HL-60/S4 treated with phorbol 12-myristate 13-acetate at 8.2 ng/mL for 4 days and 3 days (cell line): ENCODE results near the gene SH3BP5.

ENCODE experiments used
- in situ Hi-C: fragments of 300-500 bp; cut with MboI; formaldehyde crosslinking; loops from 2 replicates; pipeline ENCODE4 v1.15.0; 2022; ENCODE audit warnings: low sequenced_read_pairs

The SH3BP5 gene

DNA sequence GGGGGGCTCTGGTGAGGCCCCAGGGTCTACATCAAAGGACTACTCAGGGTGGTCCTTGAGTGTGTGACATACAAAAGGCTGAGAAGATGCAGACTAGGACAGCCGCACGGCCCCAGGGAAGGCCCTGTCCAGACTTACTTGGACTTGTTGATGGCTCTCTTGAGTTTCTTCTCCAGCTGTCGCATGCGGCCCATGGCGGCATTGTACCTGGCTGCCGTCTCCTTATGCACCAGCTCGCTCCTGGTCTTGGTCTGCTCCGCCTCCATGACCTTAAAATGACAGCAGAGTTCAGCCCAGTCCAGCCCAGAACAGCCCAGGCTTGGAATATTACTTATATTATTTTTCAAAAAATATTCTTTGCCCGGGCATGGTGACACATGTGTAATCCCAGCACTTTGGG lies 70.4 kb downstream of the SH3BP5 start:
- in situ Hi-C loops: loop anchor here (10.0 to 25.0 kb wide), 2 partner anchors 123 to 300 kb away; no protein-coding TSS in a partner anchor

DNA sequence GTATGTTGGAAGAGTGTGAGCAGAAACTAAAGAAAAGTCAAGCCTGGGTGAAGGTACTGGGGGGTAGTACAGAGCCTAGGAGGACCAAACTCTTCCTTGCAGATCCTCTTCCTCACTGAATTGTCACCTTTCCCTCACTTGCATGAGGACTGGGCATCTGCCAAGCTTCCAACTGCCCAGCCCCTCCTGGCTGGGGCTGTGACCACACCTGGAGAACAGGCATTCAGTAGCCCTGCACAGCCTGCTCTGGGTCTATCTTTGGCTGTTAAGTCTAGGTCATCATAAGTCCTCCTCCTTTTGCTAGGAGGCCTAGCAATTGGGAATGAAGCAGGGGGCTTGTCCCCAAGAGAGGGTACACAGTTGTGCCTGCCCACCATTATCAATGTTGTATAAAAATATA lies 71.1 kb downstream of the SH3BP5 start:
- in situ Hi-C loops: loop anchor here (10.0 to 25.0 kb wide), 2 partner anchors 124 to 301 kb away; no protein-coding TSS in a partner anchor

DNA sequence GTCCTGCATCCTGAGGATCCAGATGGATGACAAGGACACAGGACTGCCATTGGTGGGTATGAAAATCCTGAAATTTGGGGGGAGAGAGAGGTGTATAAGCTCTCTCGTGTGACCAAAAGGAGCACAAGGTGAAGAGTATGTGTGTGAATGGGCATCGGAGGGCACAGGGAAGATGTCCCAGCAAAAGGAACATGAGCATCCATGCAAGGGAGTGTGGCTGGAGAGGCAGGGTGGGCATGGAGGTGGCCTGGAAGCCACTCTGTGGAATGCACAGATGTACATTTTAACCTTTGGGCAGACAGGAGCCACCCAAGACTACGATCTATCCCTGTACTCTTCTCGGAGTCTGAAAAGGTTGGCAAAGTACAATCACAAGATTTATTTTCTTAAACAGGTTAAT lies 71.9 kb downstream of the SH3BP5 start:
- in situ Hi-C loops: loop anchor here (10.0 to 25.0 kb wide), 2 partner anchors 124 to 302 kb away; no protein-coding TSS in a partner anchor

DNA sequence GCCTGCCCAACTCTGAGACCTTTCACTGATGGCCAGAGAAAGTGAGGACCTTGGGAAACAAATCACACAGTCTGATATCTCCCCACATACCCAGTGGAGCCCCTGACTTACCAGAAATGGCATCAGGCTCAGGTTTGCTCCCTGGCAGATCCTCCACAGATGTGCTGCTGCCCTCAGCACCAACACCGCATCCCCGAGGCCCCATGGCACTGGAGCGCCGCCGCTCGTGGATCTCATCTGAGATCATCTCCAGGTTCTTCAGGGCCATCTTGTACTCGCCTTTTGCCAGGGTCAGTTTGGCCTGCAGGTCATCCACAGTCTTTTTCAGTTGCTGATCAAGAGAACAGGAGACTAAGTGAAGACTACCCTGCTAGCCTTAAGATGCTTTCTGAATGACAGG lies 73.7 kb downstream of the SH3BP5 start:
- in situ Hi-C loops: loop anchor here (25.0 kb wide), 1 partner anchor 304 kb away; no protein-coding TSS in a partner anchor

DNA sequence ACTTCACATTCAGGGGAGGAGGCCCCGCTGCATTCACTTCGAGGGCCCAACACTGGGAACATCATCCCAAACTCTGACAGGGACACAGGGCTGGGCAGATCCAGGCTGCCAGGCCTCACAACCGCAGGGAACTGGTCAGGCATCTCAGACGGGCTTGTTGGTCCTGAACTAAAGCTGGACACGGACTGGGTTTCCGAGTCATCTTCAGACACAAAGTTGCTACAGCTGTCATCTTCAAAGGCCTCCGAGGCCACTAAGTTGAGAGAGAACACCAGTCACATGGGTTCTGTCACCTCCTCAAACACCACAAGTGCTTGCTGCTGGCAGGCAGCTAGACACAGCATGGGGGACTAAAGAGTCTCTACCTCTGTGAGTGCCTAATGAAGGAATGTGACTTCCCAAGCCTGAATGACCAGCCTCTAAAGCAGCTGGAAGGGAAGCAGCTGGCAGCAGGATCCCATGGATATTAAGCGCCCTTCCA lies 75.5 kb downstream of the SH3BP5 start:
- in situ Hi-C loops: loop anchor here (25.0 kb wide), 1 partner anchor 305 kb away; no protein-coding TSS in a partner anchor

DNA sequence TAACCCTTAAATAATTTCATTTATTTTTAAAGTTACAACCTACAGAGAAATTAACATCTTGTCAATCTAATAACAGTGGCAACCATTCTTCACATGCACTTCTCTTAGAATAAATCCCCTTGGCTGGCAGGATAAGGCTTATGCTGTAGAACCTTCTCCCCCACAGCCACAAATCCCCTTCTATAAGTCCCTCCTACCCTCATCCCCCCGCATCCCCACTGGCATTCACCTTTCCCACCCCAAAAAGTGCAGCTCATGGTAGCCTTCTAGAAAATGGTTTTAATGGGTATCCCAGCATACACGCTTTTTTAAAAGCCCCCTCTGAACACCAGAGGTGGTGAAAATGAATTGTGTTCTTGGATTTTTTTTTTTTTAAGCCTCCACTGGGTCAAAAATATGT lies 77.2 kb downstream of the SH3BP5 start:
- in situ Hi-C loops: loop anchor here (25.0 kb wide), 1 partner anchor 307 kb away; no protein-coding TSS in a partner anchor

DNA sequence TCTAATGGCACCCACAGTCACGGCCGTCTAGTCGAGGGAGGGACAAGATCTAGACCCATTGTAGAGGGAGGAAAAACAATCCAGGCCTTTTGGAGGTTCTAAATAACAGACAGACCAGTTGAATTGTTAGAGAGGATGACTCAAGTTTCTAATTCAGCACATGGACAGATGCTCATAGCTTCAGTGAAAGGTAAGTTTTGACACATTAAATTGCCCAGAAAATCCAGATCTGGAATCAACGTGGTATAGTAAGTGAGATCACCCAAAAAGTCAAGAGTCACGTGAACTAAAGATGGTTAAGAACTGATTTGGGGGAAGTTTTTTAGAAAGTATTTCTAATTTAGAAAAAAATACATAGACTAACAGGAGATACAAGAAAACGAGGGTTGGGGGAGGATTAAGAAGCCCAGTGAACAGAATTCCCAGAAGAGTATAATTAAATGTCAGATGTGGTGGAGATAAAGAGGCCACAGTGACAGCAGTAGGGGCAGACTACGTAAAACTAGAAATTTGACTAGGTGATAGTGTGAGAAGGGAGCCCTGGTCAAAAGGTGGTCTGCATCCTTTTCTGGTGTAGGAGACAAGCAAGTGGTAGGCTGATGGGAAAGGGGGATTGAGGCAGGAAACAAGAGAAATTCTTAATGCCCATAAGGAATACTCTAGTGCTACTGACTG lies 79.2 kb downstream of the SH3BP5 start:
- in situ Hi-C loops: loop anchor here (25.0 kb wide), 1 partner anchor 309 kb away; no protein-coding TSS in a partner anchor

DNA sequence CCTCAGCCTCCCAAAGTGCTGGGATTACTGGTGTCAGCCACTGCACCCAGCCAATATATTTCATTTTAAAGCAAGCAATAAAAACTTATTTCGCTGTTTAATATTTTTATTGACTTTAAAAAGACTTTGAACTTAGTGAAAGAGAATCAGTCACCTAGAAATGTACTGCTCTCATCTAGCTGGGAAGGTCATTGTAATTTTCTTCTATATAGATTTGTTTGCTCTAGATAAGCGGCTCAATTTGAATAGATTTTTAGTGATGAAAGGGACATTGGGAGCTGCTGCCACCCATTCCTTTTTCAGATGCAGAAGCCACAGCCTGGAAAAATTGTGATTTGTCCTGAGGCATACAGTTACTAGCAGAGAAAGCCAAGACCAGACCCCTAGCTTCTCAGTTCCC lies 86.2 kb downstream of the SH3BP5 start:
- in situ Hi-C loops: no loop called here

DNA sequence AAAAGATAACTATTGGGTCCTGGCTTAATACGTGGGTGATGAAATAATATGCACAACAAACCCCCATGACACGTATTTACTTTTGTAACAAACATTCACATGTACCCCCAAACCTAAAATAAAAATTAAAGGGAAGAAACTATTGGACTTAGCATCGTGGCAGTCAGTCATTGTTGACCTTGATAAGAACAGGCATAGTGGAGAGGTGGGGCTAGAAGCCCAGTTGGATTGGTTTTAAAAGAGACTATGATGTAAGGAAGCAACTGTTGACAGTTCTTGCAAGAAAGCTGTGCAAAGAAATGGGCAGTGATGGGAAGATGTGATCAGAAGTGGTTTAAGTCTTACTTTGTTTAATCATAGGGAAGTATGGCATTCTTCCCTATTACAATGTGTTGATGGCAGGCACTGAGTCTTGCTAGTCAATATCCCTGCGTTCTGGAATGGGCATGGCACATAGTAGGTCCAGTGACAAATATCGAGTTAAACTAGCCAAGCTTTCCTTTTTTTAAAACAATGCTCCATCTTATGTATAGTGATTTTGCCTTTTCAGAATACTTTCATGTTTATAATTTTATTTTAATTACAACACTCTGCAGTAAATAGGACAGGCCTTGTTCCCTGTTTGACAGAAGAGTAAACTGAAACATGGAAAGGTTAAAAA lies 88.4 kb downstream of the SH3BP5 start:
- in situ Hi-C loops: no loop called here

DNA sequence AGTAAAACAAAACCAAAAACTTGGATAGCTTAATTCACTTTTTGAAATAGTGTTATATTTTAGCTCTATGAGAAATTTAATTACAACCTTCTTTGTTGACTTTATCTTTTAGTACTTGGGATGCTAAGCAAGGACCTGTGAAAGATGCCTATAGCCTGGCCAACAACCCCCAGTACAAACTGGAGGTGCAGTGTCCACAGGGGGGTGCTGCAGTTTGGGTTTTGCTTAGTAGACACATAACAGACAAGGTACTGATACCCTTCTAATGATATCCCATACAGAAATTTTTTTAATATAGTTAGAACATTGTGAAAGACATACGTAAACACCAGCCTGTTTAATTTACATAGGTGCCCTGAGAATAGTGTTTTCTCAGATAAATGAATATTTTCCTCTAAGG lies 91.0 kb downstream of the SH3BP5 start:
- in situ Hi-C loops: no loop called here

DNA sequence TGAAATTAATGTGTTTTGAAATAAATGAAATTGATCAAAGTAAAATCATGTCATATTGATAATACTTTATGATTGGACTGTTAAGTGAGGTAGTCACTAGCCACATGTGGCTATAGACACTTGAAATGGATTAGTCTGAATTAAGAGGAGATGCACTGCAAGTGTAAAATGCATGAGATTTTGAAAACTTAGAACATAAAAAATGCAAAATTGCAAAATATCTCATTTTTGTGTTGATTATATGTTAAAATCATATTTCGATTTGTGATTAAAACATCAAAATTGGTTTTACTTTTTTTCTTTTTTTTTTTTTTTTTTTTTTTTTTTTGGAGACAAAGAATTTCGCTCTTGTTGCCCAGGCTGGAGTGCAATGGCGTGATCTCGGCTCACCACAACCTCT lies 103.1 kb downstream of the SH3BP5 start:
- in situ Hi-C loops: no loop called here

DNA sequence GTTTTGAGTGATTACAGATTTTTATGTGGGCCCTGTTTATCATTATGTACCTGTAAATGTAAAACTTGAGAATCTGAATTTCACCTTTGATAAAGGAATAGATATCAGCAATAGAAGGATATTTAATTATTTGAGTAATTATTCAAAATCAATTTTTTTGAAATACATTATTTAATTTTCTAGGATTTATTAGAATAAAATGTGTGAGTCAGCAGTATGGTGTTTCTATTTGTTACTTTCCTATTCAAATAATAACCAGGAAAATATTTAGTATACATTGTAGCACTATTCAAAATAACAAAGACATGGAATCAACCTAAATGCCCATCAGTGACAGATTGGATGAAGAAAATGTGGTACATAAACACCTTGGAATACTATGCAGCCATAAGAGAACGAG lies 104.2 kb downstream of the SH3BP5 start:
- in situ Hi-C loops: no loop called here

DNA sequence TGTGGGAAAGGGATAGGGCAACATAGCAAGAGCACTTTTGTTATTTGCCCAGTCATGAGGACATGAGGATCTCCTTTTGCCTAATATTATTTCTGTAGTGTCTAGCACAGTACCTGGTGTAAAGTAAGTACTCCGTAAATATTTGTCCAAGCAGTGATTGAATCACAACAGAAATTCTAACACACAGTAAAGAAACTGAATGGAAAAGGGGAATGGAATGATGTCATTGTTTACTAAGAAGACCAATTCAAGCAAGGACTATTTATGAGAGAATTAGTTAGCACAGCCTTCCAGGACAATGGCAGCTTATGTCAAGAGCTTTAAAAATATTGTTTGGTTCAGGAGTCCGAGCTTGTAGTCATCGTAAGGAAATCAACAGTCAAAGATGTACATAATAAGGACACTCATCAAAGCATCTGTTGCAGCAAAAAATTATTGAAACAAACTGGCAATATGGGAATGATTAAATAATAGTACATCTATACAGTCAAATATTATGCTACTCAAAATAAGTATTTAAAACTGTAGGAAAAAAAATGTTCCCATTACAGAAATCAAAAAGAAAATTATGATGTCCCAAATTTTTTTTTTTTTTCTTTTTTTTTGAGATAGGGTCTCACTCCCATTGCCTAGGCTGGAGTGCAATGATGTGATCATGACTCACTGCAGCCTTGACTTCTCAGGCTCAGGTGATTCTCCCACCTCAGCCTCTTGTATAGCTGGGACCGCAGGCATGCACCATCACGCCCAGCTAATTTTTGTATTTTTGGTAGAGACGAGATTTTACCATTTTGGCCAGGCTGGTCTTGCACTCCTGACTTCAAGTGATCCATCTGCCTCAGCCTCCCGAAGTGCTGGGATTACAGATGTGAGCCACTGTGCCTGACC lies 108.5 kb downstream of the SH3BP5 start:
- in situ Hi-C loops: no loop called here

DNA sequence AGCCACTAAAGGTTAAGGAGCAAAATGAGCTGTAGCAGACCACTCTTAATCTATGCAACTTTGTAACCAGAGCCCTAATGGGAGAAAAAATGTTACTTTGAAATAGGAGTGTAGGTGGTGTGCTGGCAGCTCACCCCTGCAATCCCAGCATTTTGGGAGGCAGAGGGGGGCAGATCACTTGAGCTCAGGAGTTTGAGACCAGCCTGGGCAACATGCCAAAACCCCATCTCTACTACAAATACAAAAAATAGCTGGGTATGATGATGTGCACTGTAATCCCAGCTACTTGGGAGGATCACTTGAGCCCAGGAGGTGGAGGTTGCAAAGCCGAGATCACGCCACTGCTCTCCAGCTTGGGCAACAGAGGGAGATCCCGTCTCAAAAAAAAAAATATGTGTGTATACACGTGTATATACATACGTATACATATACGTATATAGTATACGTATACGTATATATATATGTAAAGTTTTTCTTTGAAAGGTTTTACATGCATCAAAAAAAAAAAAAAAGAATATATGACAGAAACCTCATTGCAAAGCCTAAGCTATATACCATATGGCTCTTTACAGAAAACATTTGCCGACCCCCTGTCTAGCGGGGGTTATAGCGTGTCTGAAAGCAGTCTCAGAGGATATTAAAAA lies 110.7 kb downstream of the SH3BP5 start:
- in situ Hi-C loops: no loop called here

DNA sequence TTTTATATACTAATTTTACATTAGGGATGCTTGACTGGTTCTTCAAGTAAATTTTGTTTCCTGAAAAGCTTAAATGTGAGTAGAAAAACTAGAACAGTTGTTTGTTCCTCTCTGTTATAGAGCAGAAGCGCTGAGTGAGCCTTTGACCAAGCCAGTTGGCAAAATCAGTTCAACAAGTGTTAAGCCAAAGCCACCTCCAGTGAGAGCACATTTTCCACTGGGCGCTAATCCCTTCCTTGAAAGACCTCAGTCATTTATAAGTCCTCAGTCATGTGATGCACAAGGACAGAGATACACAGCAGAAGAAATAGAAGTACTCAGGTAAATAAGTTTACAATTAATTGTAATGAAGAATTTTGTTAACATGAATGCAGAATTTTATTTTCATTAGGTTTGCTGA lies 111.7 kb downstream of the SH3BP5 start:
- in situ Hi-C loops: no loop called here

DNA sequence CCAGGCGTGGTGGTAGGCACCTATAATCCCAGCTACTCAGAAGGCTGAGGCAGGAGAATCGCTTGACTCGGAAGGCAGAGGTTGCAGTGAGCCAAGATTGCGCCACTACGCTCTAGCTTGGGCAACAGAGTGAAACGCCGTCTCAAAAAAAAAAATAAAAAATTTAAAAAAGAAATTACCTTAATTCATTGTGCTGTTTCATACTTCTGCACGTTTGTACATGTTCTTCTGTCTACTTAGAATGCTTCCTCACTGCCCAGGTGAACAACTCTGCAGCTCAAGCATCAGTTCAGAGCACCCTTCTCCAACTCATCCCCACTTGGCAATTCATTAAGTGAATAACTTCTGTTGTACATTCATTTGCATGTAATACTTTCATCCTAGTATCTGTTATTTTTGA lies 112.3 kb downstream of the SH3BP5 start:
- in situ Hi-C loops: no loop called here

DNA sequence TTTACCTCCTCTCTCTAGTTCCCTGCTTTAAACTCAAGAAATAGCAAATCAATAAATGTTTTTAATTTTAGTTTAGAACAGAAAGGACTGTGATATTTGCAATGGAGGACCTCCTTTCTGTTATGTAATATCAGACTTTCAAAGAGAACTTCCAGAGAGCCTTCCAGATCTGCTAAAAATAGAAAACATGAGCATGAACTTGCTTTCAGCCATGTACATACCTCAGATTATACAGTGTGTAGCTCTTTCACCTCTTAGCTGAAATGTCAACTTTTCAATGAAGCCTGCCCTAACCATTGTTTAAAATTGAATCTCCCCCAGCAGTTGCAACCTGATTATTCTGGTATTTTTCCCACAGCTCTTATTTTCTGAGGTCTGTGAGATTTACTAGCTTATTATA lies 113.7 kb downstream of the SH3BP5 start:
- in situ Hi-C loops: no loop called here

DNA sequence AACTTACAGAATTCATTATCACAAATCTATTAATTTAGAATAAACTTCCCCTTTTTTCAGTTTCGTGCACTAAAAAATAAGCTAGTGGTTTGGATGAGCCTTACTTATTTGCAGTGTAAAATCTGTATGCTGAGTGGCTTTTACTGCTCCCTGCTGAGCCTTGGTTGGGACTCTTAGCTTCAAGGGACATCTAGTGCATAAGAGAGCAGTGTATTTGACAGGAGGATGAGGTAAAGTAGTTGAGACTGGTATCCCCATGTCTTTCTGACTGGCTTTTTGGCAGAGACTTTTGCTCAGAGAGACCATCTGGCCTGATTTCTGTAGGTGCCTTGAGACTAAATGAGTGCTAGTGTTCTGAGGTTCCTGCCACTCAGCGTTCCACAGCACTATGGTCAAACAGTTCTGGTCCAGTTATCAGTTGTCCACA lies 114.5 kb downstream of the SH3BP5 start:
- in situ Hi-C loops: no loop called here

DNA sequence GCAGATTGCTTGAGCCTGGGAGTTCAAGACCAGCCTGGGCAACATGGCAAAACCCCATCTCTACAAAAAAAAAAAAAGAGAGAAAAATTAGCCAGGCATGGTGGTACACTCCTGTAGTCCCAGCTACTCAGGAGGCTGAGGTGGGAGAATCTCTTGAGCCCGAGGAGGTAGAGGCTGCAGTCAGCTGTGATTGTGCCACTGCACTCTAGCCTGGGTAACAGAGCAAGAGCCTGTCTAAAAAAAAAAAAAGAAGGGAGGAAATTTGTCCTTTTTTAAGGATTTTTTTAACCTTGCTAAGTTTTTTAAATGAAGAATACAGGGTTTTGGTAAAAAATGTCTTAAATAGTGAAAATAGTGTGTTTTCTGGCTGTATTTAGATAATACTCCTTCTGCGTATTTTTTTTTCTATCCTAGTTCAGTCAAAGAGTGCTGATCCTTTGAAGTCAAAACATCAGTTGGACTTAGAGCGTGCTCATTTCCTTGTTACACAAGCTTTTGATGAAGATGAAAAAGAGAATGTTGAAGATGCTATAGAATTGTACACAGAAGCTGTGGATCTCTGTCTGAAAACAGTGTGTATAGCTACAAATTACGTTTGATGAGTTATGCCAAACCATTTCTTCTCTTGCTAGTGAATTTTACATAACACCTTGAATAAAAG lies 115.2 kb downstream of the SH3BP5 start:
- in situ Hi-C loops: no loop called here

DNA sequence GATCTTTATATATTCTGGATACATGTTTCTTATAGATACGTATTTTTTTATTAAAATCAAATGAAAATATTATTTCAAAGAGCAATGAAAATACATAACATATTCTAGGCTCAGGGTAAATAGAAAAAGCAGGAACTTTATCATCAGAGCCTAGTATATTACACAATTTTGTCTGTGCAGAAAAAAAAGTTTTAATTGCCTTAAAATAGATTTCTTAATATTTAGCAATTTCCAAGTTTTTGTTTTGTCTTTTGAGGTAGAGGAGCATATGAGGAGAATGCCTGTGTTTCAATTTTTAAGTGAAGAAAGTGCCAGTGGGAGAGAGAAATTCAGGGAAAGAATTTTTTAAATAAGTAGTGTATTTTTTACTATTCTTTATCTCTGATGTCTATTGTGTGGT lies 115.9 kb downstream of the SH3BP5 start:
- in situ Hi-C loops: no loop called here
